ENCODE measurements around the gene UBTD2. TPM values are rescaled to one million over a fixed set of nuclear protein-coding genes. Genes with fewer than 3 reads are reported as not detected.
A peak's percentile ranks its signal among the peaks of the same experiment; 100 is the strongest.

UBTD2 gene
- total RNA-seq, 1 donor from 2014 or later: 6.8 TPM

DNA sequence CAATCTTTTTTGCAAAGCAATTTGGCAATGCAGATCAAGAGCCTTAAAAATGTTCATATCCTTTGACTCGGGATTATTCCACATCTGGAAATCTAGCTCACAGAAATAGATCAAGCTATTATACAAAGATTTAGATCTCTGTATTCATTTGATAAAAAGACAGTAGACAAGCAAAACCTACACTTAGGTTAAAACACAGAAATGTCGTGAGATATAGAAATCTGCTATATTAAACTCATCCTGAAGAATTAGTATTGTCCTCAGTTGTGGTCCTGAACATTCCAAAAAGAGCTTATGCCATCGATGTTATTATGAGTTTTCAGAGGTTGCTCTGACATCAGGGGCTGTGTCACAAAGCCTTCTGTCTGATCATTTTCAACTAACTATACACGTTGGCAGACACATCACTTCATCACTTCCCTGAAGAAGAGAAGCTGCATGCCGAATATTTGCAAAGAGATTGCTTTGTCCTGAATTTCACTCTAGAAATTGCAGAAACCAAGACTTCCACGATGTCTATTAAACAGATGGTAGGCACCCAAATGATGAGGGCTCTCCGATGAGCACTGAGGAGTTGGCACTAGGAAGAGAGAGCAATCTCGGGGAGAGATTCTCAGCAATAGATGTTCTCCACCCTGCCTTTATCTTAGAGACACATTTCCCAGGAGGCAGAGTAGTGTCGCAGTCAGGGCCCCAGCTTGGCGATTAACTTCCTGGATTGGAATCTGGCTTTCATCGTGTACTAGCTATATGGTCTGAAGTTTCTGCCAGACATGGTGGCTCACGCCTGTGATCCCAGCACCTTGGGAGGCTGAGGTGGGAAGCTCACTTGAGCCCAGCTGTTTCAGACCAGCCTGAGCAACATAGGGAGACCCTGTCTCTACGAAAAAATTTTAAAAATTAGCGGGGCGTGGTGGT lies 1.9 kb upstream of the UBTD2 start:
- intact Hi-C loops (cut with DNase I): loop anchor here (2.0 to 10.0 kb wide), 5 partner anchors 179 to 1329 kb away; partner anchors contain the start of genes BNIP1, BOD1 and FBXW11
- Histone ChIP-seq H3K27ac (peak overlapping the region in 1 of 2 donors; percentile 97), H3K4me1 (peaks cover 6 to 23% of the 10 kb centered on the region in 2 donors), H3K9me3 (no peaks in the 10 kb centered on the region), H3K4me3 (peak overlapping the region in 1 of 2 donors; percentile 98), H3K36me3 (no peaks in the 10 kb centered on the region), H3K27me3 (no peaks in the 10 kb centered on the region)
- no peak for DNase-seq (ENCODE audit: low spot score in 2 of 2)
- TF ChIP-seq, protein P1, sequence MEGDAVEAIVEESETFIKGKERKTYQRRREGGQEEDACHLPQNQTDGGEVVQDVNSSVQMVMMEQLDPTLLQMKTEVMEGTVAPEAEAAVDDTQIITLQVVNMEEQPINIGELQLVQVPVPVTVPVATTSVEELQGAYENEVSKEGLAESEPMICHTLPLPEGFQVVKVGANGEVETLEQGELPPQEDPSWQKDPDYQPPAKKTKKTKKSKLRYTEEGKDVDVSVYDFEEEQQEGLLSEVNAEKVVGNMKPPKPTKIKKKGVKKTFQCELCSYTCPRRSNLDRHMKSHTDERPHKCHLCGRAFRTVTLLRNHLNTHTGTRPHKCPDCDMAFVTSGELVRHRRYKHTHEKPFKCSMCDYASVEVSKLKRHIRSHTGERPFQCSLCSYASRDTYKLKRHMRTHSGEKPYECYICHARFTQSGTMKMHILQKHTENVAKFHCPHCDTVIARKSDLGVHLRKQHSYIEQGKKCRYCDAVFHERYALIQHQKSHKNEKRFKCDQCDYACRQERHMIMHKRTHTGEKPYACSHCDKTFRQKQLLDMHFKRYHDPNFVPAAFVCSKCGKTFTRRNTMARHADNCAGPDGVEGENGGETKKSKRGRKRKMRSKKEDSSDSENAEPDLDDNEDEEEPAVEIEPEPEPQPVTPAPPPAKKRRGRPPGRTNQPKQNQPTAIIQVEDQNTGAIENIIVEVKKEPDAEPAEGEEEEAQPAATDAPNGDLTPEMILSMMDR (IDR thresholded peaks at IDR 0.05): no peak

DNA sequence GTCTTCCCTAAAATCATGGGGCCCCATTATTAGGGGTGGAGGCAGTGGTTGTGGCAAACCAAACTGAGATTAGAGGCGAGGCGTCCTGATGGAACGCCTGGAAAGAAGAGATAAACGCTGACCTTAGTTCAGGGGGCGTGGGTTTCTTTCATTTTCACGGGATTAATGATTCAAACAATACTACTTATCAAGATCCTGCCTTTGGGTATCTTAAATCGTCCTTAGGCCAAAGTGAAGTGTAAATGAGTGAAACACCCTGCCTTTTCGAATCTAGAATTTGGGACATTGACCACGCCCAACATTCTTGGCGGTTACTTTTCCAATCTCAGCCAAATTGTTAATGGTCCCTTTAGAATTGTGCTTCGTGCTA lies 1.0 kb upstream of the UBTD2 start:
- intact Hi-C loops (cut with DNase I): loop anchor here (2.0 to 10.0 kb wide), 11 partner anchors 38 to 1330 kb away; partner anchors contain the start of genes BNIP1, BOD1, CREBRF and FBXW11
- DNase-seq (ENCODE audit: low spot score in 2 of 2): no peak
- Histone ChIP-seq H3K36me3 (no peaks in the 10 kb centered on the region), H3K27me3 (no peaks in the 10 kb centered on the region), H3K4me1 (peaks cover 6 to 23% of the 10 kb centered on the region in 2 donors), H3K4me3 (peak overlapping the region; percentile 86 to 98), H3K27ac (peak overlapping the region; percentile 85 to 97), H3K9me3 (no peaks in the 10 kb centered on the region)
- TF ChIP-seq, protein P1 (IDR thresholded peaks at IDR 0.05): no peak

DNA sequence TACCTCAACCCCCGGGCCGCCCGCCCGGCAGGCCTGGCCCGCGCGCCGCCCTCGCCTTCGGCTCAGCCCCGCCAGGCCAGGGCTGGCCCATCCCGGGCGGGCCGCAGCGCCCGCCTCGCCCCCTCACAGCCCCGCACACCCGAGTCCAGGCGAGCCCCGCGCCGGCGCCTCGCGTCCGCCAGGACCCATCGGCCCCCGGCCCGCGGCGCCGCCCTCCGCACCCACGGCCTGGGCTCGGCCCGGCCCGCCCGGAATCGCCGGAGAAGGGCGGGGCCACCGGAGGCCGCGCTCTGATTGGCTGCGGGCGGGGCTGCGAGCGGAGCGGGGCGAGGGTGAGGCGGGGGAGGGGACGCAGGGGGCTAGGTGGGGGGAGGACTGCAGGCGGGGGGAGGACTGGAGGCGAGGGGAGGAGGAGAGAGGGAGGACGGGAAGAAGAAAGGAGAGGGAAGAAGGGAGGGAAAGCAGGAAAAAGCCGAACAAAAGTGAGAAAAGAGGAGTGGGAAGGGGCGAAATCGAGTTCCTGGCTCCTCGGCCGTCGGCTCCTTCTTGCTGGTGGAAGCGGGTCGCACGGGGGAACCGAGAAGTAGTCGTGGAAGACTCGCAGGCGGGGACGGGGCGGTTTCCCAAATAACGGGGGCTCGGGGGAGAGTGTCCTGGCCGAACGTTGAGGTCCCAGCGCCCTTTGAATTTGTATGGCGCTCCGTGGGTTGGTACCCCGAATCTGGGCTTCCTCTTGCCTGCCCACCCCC lies 472 bp upstream of the UBTD2 start:
- intact Hi-C loops (cut with DNase I): loop anchor here (1.0 to 10.0 kb wide), 12 partner anchors 38 to 1331 kb away; partner anchors contain the start of genes BNIP1, BOD1, CREBRF and FBXW11

DNA sequence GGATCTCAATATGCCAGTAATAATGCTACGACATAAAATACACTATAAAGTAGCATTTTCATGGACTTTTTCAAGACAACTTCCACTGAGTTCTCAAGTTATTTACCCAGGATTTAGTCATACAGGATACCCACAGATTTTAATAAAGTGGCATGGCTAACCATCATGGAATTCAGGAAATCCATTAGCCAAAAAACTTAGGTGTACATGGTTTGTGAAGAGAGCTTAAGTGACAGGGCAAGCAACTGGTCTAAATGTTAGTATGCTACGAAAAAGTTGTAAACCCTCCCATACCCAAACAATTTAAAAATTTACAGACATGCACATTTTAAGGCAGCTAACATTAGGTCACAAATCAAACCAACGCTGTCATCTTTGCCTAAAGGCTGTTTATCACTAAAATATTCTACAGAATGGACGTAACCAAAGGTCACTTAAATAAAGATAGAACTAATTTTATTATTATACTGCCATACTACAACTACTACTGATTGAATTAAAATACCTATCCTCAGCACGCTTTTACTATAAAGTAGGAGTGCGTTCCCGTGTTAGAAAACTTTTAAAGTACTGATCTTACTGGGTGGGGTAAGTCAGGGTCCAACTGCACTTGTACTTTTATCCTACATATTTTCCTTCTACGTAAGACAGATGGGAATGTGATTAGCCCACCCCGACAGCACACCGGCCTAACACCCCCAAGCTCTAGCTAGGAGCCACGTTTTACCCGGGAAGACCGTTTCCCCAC lies 1.1 kb downstream of the UBTD2 start:
- intact Hi-C loops (cut with DNase I): loop anchor here (1.0 to 10.0 kb wide), 10 partner anchors 40 to 1332 kb away; partner anchors contain the start of genes BNIP1, BOD1, CREBRF and NPM1
- Histone ChIP-seq H3K4me1 (peaks cover 6 to 23% of the 10 kb centered on the region in 2 donors), H3K27me3 (no peaks in the 10 kb centered on the region), H3K27ac (peak overlapping the region; percentile 88 to 97), H3K9me3 (no peaks in the 10 kb centered on the region), H3K4me3 (peak overlapping the region; percentile 86 to 98), H3K36me3 (no peaks in the 10 kb centered on the region)
- TF ChIP-seq, protein P1 (IDR thresholded peaks at IDR 0.05): no peak
- no peak for DNase-seq (ENCODE audit: low spot score in 2 of 2)

More for the DNA sequence above, 472 bp upstream of the UBTD2 start:
- Histone ChIP-seq H3K27me3 (no peaks in the 10 kb centered on the region), H3K27ac (peak overlapping the region; percentile 85 to 97), H3K9me3 (no peaks in the 10 kb centered on the region), H3K36me3 (no peaks in the 10 kb centered on the region), H3K4me3 (peak overlapping the region; percentile 86 to 98), H3K4me1 (peaks cover 6 to 23% of the 10 kb centered on the region in 2 donors)
- peak; percentile 19 to 86 for DNase-seq (ENCODE audit: low spot score in 2 of 2)
- TF ChIP-seq, protein P1 (IDR thresholded peaks at IDR 0.05): no peak

DNA sequence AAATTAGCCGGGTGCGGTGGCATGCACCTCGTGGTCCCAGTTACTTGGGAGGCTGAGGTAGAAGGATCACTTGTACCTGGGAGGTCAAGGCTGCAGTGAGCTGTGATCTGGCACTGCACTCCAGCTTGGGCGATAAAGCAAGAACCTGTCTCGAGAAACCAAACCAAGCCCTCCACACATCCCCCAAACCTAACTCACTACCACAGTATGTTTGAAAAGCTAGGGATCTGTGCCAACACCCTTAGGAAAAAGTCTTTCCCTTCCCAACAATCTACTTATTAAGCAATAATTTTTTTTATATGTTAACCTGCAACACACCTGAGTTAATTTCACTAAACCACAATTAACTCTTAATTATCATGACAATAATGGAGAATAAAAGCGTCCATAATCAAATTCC lies 2.2 kb downstream of the UBTD2 start:
- intact Hi-C loops (cut with DNase I): loop anchor here (5.0 to 10.0 kb wide), 9 partner anchors 41 to 1333 kb away; partner anchors contain the start of genes BNIP1, BOD1, CREBRF and NPM1
- H3K36me3 ChIP-seq: no peaks in the 10 kb centered on the region
- no peaks in the 10 kb centered on the region for H3K9me3 ChIP-seq
- no peaks in the 10 kb centered on the region for H3K27me3 ChIP-seq
- DNase-seq (ENCODE audit: low spot score in 2 of 2): no peak
- H3K27ac ChIP-seq: no peak overlapping the region
- TF ChIP-seq, protein P1 (IDR thresholded peaks at IDR 0.05): no peak
- H3K4me3 ChIP-seq: peak overlapping the region; percentile 86 to 98
- H3K4me1 ChIP-seq: peaks cover 6 to 23% of the 10 kb centered on the region in 2 donors

Measured in ascending aorta (tissue), 2 donors.